ENCODE measurements around the gene NTN1.

- TF ChIP-seq CTCF (IDR thresholded peaks at IDR 0.05) = no peak
- no peak for TF ChIP-seq POLR2A (IDR thresholded peaks at IDR 0.05)
Measured at GRCh38 chr17:9150446-9151090, 129.3 kb downstream of the NTN1 start.

Measured in heart left ventricle (tissue), 13 donors.